Naive B cell (primary cell): ENCODE measurements around the gene GALNT10. TPM values are rescaled to one million over a fixed set of nuclear protein-coding genes. Genes with fewer than 3 reads are reported as not detected.
A peak's percentile ranks its signal among the peaks of the same experiment; 100 is the strongest.

Experiments
- ATAC-seq, 2 donors: fragments of 150-1000 bp; cut with Tn5 transposase; 2 replicates each; pipeline ENCODE4 v1.10.0; 2021; ENCODE audit warnings: low read depth in 2 of 2, mild to moderate bottlenecking in 2 of 2, moderate library complexity in 2 of 2
- DNase-seq: peaks from one replicate; pipeline ENCODE4 v3.0.0; 2022
- H3K27ac Mint-ChIP-seq, 6 donors: one replicate each; pipeline ENCODE4 v1.8.0; 2020 to 2022; ENCODE audit warnings: mild to moderate bottlenecking in 6 of 6, mixed read lengths in 6 of 6, moderate library complexity in 5 of 6, inconsistent platforms in 2 of 6
- H3K27me3 Mint-ChIP-seq, 3 donors: one replicate each; pipeline ENCODE4 v1.8.0; 2021 to 2022; ENCODE audit warnings: mixed read lengths in 3 of 3, mild to moderate bottlenecking in 1 of 3
- H3K36me3 Mint-ChIP-seq, 2 donors: one replicate each; pipeline ENCODE4 v1.8.0; 2020 to 2022; ENCODE audit warnings: mixed read lengths in 2 of 2, inconsistent platforms in 1 of 2, mild to moderate bottlenecking in 1 of 2
- H3K4me1 Mint-ChIP-seq, 3 donors: one replicate each; pipeline ENCODE4 v1.8.0; 2020 to 2022; ENCODE audit warnings: mixed read lengths in 3 of 3, inconsistent platforms in 1 of 3, mild to moderate bottlenecking in 1 of 3, moderate library complexity in 1 of 3
- H3K4me3 Mint-ChIP-seq, 8 donors: one replicate each; pipeline ENCODE4 v1.8.0; 2020 to 2022; ENCODE audit warnings: mild to moderate bottlenecking in 8 of 8, mixed read lengths in 8 of 8, moderate library complexity in 8 of 8, inconsistent platforms in 2 of 8
- H3K9me3 Mint-ChIP-seq, 7 donors: one replicate each; pipeline ENCODE4 v1.8.0; 2020 to 2022; ENCODE audit warnings: mixed read lengths in 7 of 7, mild to moderate bottlenecking in 5 of 7, inconsistent platforms in 2 of 7, moderate library complexity in 1 of 7
- polyA plus RNA-seq, 6 donors: library from polyadenylated mRNA; unstranded; fragments of 300-500 nt; fragmentation: Illumina TruSeq; gene quantifications; one replicate each; pipeline ENCODE4 v1.2.3, GENCODE V29; 2021; ENCODE audit warnings: low read depth in 6 of 6

The GALNT10 gene
- polyA plus RNA-seq, 6 donors from 2014 or later = 13.6 to 29.3 (median 19.7) TPM

GRCh38 chr5:154237376-154237743 is 46.8 kb downstream of the GALNT10 start:
- peak overlapping the region in 4 of 6 donors; percentile 6 to 64 (median 61) for H3K27ac Mint-ChIP-seq
- H3K4me3 Mint-ChIP-seq = peak overlapping the region in 5 of 8 donors; percentile 15 to 75 (median 31)
- no peaks in the 10 kb centered on the region for H3K27me3 Mint-ChIP-seq
- ATAC-seq = no peak
- no peaks in the 10 kb centered on the region for H3K36me3 Mint-ChIP-seq
- H3K9me3 Mint-ChIP-seq = no peaks in the 10 kb centered on the region
- DNase-seq = no peak
- peaks cover 48 to 72% (median 54%) of the 10 kb centered on the region in 3 donors for H3K4me1 Mint-ChIP-seq

- no peaks in the 10 kb centered on the region for H3K36me3 Mint-ChIP-seq
- ATAC-seq (no peak), DNase-seq (no peak)
- peaks cover 51 to 78% (median 60%) of the 10 kb centered on the region in 3 donors for H3K4me1 Mint-ChIP-seq
- no peaks in the 10 kb centered on the region for H3K27me3 Mint-ChIP-seq
- H3K27ac Mint-ChIP-seq = peak overlapping the region in 3 of 6 donors; percentile 18 to 93 (median 64)
- H3K9me3 Mint-ChIP-seq = no peaks in the 10 kb centered on the region
- peak overlapping the region in 4 of 8 donors; percentile 32 to 83 (median 76) for H3K4me3 Mint-ChIP-seq
Observed at GRCh38 chr5:154237946-154238345, 47.4 kb downstream of the GALNT10 start.

DNA sequence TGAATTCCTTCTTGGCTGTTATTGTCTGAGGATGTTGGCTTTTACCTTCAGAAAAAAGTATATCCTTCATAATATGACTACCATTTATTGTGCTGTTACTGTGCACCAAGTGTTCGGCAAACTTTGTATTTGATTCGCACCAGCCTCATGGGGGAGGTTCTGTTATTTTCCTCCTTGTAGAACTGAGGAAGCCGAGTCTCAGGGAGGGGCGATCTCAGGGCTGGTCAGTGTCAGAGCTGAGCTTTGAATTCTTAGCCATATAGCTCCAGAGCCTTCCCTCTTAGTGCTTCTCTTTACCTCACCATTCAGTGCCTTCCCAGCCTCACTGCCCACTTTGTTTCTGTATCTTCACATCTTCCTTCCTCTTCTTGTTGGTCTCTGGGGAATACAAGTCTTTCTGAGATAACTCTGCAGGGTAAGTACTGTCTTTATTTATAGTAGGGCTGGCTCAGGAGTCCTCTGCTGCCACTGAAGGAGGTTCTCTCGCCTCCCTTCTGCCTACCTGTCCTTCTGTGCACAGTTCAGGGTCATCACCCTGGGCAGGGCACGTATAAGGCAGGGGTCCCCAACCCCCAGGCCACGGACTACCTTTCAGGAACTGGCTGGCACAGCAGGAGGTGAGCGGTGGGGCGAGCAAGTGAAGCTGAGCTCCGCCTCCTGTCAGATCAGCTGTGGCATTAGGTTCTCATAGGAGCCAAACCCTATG is 48.4 kb downstream of the GALNT10 start:
- Mint-ChIP-seq H3K36me3 (no peaks in the 10 kb centered on the region), H3K4me1 (peaks cover 57 to 84% (median 69%) of the 10 kb centered on the region in 3 donors), H3K4me3 (peak overlapping the region; percentile 39 to 92 (median 80)), H3K9me3 (no peaks in the 10 kb centered on the region), H3K27ac (peak overlapping the region in 5 of 6 donors; percentile 34 to 93 (median 64)), H3K27me3 (no peaks in the 10 kb centered on the region)
- peak; percentile 99 for ATAC-seq
- DNase-seq = peak; percentile 74

- Mint-ChIP-seq H3K27me3 (no peaks in the 10 kb centered on the region), H3K4me1 (peaks cover 68 to 84% (median 81%) of the 10 kb centered on the region in 3 donors), H3K27ac (no peak overlapping the region), H3K4me3 (no peak overlapping the region), H3K9me3 (no peaks in the 10 kb centered on the region), H3K36me3 (peaks cover 0 to 10% of the 10 kb centered on the region in 2 donors)
- ATAC-seq = no peak
- DNase-seq = no peak
Observed at GRCh38 chr5:154240595-154240994, 50.1 kb downstream of the GALNT10 start.

DNA sequence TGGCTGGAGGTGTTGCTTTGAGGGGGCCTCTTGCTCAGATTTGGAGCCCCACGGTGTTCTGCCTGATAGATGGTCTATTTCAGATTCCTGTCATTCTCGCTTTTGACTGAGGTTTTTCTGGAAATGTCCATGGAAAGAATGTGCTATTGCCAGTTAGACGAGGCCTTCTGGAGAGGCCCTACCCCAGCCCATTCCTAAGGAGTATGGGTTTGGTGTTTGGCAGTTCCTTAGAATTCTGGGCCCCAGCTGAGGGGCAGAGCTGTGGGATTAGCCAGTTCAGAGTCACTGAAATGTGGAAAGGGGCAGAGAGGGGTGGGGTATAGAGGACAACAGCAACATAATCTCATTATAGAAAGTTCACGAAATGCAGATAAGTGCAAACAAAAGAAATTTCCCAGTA is 50.5 kb downstream of the GALNT10 start:
- Mint-ChIP-seq H3K36me3 (peaks cover 0 to 10% of the 10 kb centered on the region in 2 donors), H3K27me3 (no peaks in the 10 kb centered on the region), H3K4me3 (no peak overlapping the region), H3K4me1 (peaks cover 68 to 80% (median 79%) of the 10 kb centered on the region in 3 donors), H3K27ac (no peak overlapping the region), H3K9me3 (no peaks in the 10 kb centered on the region)
- ATAC-seq (no peak), DNase-seq (no peak)

DNA sequence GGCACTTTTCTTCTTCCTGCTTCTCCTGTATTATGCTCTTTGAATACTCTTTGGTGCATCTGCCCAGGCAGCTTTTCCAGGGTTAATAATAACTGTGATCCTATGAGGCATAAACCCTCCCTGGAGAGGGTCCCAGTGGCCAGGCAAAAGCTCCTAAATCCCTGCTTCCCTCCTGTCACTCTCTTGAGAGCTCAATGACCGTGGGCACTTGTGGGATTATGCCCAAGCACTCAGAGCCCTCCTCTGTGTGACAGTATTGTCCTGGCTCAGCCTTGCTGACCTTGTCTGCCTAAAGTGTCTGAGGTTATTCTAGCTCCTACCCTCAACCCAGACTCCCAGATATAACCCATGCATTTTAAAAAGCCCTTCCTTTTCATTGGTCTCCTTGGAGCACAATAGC is 51.9 kb downstream of the GALNT10 start:
- Mint-ChIP-seq H3K36me3 (peaks cover 0 to 10% of the 10 kb centered on the region in 2 donors), H3K4me1 (peaks cover 59 to 70% (median 67%) of the 10 kb centered on the region in 3 donors)

DNA sequence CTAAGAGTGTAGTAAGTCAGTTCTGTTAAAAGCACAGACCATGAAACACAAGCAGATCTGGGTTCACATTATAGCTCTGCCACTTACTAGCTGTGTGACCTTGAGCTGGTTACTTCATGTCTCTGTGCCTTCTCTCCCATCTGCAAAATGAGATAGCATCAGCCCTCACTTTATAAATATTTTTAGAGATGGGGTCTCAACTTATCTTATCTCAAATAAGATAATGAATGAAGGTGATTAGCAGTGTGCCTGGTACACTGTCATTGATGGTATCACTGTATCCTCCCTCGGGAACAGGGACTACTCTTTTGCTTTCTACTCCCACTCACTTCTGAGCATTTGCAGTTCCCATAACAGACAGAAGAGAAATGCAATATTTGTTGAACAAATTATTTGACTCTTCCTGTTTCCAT is 52.4 kb downstream of the GALNT10 start:
- DNase-seq = no peak
- Mint-ChIP-seq H3K36me3 (peaks cover 0 to 10% of the 10 kb centered on the region in 2 donors), H3K27me3 (no peaks in the 10 kb centered on the region), H3K27ac (peak overlapping the region in 4 of 6 donors; percentile 20 to 80 (median 31)), H3K9me3 (no peaks in the 10 kb centered on the region), H3K4me3 (no peak overlapping the region), H3K4me1 (peaks cover 53 to 68% (median 61%) of the 10 kb centered on the region in 3 donors)
- ATAC-seq = no peak

More for the DNA sequence above, 51.9 kb downstream of the GALNT10 start:
- ATAC-seq = no peak
- Mint-ChIP-seq H3K27ac (peak overlapping the region in 3 of 6 donors; percentile 7 to 32 (median 26)), H3K9me3 (no peaks in the 10 kb centered on the region), H3K27me3 (no peaks in the 10 kb centered on the region), H3K4me3 (peak overlapping the region in 3 of 8 donors; percentile 13 to 69 (median 67))
- no peak for DNase-seq

GRCh38 chr5:154243736-154244135 is 53.2 kb downstream of the GALNT10 start:
- H3K9me3 Mint-ChIP-seq = no peaks in the 10 kb centered on the region
- H3K27ac Mint-ChIP-seq = peak overlapping the region in 2 of 6 donors; percentile 38 to 80
- DNase-seq (no peak), ATAC-seq (no peak)
- no peaks in the 10 kb centered on the region for H3K27me3 Mint-ChIP-seq
- H3K4me1 Mint-ChIP-seq = peaks cover 51 to 65% (median 57%) of the 10 kb centered on the region in 3 donors
- no peak overlapping the region for H3K4me3 Mint-ChIP-seq
- peaks cover 0 to 13% of the 10 kb centered on the region in 2 donors for H3K36me3 Mint-ChIP-seq

DNA sequence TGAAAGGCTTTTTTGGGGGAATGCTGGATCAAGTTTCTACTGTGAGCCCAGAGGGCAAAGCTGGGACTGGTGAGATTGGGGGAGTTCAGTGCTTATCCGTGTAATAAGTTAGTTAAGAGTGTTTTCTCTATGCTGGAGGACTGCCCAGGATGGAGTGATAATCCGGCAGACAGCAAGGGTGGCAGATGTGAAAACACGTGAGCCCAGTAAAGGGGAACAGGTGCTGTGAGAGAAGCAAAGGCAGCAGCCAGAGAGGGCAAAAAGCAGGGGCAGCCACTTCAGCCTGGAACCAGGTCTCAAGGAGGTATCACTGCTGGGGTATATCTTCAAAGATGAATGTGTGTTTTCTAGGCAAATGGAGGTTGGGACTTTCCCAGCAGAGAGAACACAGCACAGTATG is 53.9 kb downstream of the GALNT10 start:
- Mint-ChIP-seq H3K4me3 (peak overlapping the region in 1 of 8 donors; percentile 71), H3K27me3 (no peaks in the 10 kb centered on the region), H3K27ac (peak overlapping the region in 4 of 6 donors; percentile 40 to 82 (median 70)), H3K36me3 (peaks cover 0 to 14% of the 10 kb centered on the region in 2 donors), H3K9me3 (no peaks in the 10 kb centered on the region), H3K4me1 (peaks cover 48 to 63% (median 50%) of the 10 kb centered on the region in 3 donors)
- DNase-seq (no peak), ATAC-seq (no peak)

DNA sequence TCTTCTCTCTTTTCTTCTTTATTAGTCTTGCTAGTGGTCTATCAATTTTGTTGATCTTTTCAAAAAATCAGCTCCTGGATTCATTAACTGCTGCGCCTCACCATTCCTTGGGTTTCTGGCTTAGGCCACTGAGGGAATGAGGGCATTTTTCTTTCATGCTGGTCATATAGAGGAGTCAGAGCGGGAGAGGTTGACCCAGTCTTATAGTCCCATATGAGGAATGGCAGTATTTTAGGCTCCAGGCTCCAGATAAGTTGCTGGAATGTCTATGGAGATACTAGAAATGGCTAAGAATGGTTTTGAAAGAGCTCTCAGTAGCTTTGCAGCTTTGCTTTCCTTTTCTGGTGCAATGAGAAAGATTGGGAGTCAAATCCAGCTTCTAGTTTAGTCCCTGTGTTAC is 58.2 kb downstream of the GALNT10 start:
- ATAC-seq (no peak), DNase-seq (no peak)
- Mint-ChIP-seq H3K4me3 (no peak overlapping the region), H3K4me1 (peaks cover 22 to 36% (median 25%) of the 10 kb centered on the region in 3 donors), H3K27me3 (no peaks in the 10 kb centered on the region), H3K9me3 (peaks cover 0 to 10% (median 0%) of the 10 kb centered on the region in 7 donors), H3K36me3 (peaks cover 8 to 16% of the 10 kb centered on the region in 2 donors), H3K27ac (no peak overlapping the region)

GRCh38 chr5:154249826-154250225 is 59.3 kb downstream of the GALNT10 start:
- no peaks in the 10 kb centered on the region for H3K27me3 Mint-ChIP-seq
- peak overlapping the region in 1 of 6 donors; percentile 65 for H3K27ac Mint-ChIP-seq
- no peak overlapping the region for H3K4me3 Mint-ChIP-seq
- peaks cover 15 to 32% (median 17%) of the 10 kb centered on the region in 3 donors for H3K4me1 Mint-ChIP-seq
- peaks cover 0 to 10% (median 0%) of the 10 kb centered on the region in 7 donors for H3K9me3 Mint-ChIP-seq
- DNase-seq (no peak), ATAC-seq (no peak)
- H3K36me3 Mint-ChIP-seq = peaks cover 8 to 15% of the 10 kb centered on the region in 2 donors

GRCh38 chr5:154251529-154251928 is 61.0 kb downstream of the GALNT10 start:
- H3K4me1 Mint-ChIP-seq = peaks cover 11 to 29% (median 21%) of the 10 kb centered on the region in 3 donors
- no peak for ATAC-seq

GRCh38 chr5:154253807-154254206 is 63.3 kb downstream of the GALNT10 start:
- Mint-ChIP-seq H3K4me3 (no peak overlapping the region), H3K36me3 (peaks cover 6 to 8% of the 10 kb centered on the region in 2 donors), H3K9me3 (peaks cover 0 to 10% (median 0%) of the 10 kb centered on the region in 7 donors), H3K4me1 (peaks cover 14 to 28% (median 17%) of the 10 kb centered on the region in 3 donors), H3K27me3 (no peaks in the 10 kb centered on the region), H3K27ac (peak overlapping the region in 1 of 6 donors; percentile 10)
- DNase-seq (no peak), ATAC-seq (no peak)

More at GRCh38 chr5:154251529-154251928, 61.0 kb downstream of the GALNT10 start:
- Mint-ChIP-seq H3K36me3 (peaks cover 8 to 10% of the 10 kb centered on the region in 2 donors), H3K27me3 (no peaks in the 10 kb centered on the region), H3K27ac (no peak overlapping the region), H3K4me3 (no peak overlapping the region), H3K9me3 (peaks cover 0 to 10% (median 0%) of the 10 kb centered on the region in 7 donors)
- no peak for DNase-seq

DNA sequence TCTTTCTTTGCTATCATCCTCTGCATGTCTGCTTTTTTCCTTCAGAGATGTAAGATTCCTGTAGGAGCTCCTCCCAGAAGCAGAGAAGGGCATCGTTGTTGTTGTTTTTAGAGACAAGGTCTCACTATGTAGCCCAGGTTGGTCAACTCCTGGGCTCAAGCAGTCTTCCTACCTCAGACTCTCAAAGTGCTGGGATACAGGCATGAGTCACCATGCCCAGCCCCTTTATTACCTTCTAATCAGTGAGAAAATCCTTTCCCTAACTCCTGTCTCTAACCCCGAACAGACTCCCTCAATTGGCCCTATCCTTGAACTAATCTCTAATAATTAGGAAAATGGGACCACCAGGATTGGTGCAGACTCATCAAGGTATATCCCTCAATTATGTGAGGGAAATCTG is 64.4 kb downstream of the GALNT10 start:
- peaks cover 14 to 25% (median 22%) of the 10 kb centered on the region in 3 donors for H3K4me1 Mint-ChIP-seq

More for the DNA sequence above, 64.4 kb downstream of the GALNT10 start:
- no peaks in the 10 kb centered on the region for H3K27me3 Mint-ChIP-seq
- DNase-seq (no peak), ATAC-seq (no peak)
- H3K4me3 Mint-ChIP-seq = no peak overlapping the region
- peaks cover 0 to 10% (median 0%) of the 10 kb centered on the region in 7 donors for H3K9me3 Mint-ChIP-seq
- peak overlapping the region in 1 of 6 donors; percentile 44 for H3K27ac Mint-ChIP-seq
- peaks cover 6 to 8% of the 10 kb centered on the region in 2 donors for H3K36me3 Mint-ChIP-seq
